H9 (cell line): ENCODE results near the gene TMEM154. TPM values are rescaled to one million over a fixed set of nuclear protein-coding genes. Genes with fewer than 3 reads are reported as not detected.

Experiments used
- DNase-seq: peaks from one replicate; pipeline ENCODE4 v3.0.0-alpha.2; 2017
- H2AFZ ChIP-seq: one replicate; pipeline ENCODE4 v1.6.1; 2013; ENCODE audit warnings: mild to moderate bottlenecking, low read length, control low read depth, moderate library complexity
- H2AK5ac ChIP-seq: 2 replicates; pipeline ENCODE4 v1.6.1; 2013; ENCODE audit warnings: low read length, control low read depth, mixed read lengths; ENCODE audit not compliant: insufficient read length
- H2BK120ac ChIP-seq: one replicate; pipeline ENCODE4 v1.6.1; 2013; ENCODE audit warnings: low read depth, mild to moderate bottlenecking, low read length, control low read depth, inconsistent platforms; ENCODE audit not compliant: poor library complexity, severe bottlenecking
- H2BK12ac ChIP-seq: 2 replicates; pipeline ENCODE4 v1.6.1; 2013; ENCODE audit warnings: low read length, control low read depth, mixed read lengths, low read depth; ENCODE audit not compliant: insufficient read length
- H2BK15ac ChIP-seq: 2 replicates; pipeline ENCODE4 v1.6.1; 2013; ENCODE audit warnings: low read depth, low read length, control low read depth
- H2BK20ac ChIP-seq: one replicate; pipeline ENCODE4 v1.6.1; 2013; ENCODE audit warnings: low read depth, mild to moderate bottlenecking, low read length, control low read depth, inconsistent platforms; ENCODE audit not compliant: poor library complexity, severe bottlenecking
- H2BK5ac ChIP-seq: 2 replicates; pipeline ENCODE4 v1.6.1; 2013; ENCODE audit warnings: low read length, control low read depth, mixed read lengths; ENCODE audit not compliant: insufficient read length
- H3K14ac ChIP-seq: 2 replicates; pipeline ENCODE4 v1.6.1; 2013; ENCODE audit warnings: low read length, control low read depth; ENCODE audit not compliant: insufficient read depth
- H3K18ac ChIP-seq: 2 replicates; pipeline ENCODE4 v1.6.1; 2013; ENCODE audit warnings: low read depth, mild to moderate bottlenecking, mixed read lengths, low read length, control low read depth; ENCODE audit not compliant: insufficient read length
- H3K23ac ChIP-seq: 2 replicates; pipeline ENCODE4 v1.6.1; 2013; ENCODE audit warnings: low read length, control low read depth, mixed read lengths, low read depth; ENCODE audit not compliant: insufficient read length
- H3K23me2 ChIP-seq: 2 replicates; pipeline ENCODE4 v1.6.1; 2013; ENCODE audit warnings: low read depth, mild to moderate bottlenecking, mixed read lengths, low read length, control low read depth; ENCODE audit not compliant: insufficient read length, poor library complexity, severe bottlenecking
- H3K27ac ChIP-seq: 2 replicates; pipeline ENCODE4 v1.5.1; 2013; ENCODE audit warnings: low read length, control low read depth, mixed read lengths, low read depth; ENCODE audit not compliant: insufficient read length
- H3K27me3 ChIP-seq: 2 replicates; pipeline ENCODE4 v1.6.1; 2013; ENCODE audit warnings: low read length, control low read depth, inconsistent platforms; ENCODE audit not compliant: insufficient read depth
- H3K4ac ChIP-seq: 2 replicates; pipeline ENCODE4 v1.6.1; 2013; ENCODE audit warnings: low read depth, mild to moderate bottlenecking, control low read depth, inconsistent platforms, low read length, moderate library complexity
- H3K4me1 ChIP-seq: 2 replicates; pipeline ENCODE4 v1.6.1; 2013; ENCODE audit warnings: low read length, control low read depth, inconsistent platforms; ENCODE audit not compliant: insufficient read depth
- H3K4me2 ChIP-seq: 2 replicates; pipeline ENCODE4 v1.6.1; 2013; ENCODE audit warnings: low read length, control low read depth, mixed read lengths; ENCODE audit not compliant: insufficient read length, insufficient read depth
- H3K56ac ChIP-seq: 2 replicates; pipeline ENCODE4 v1.6.1; 2013; ENCODE audit warnings: low read depth, mild to moderate bottlenecking, mixed read lengths, low read length, control low read depth; ENCODE audit not compliant: insufficient read length
- H3K79me1 ChIP-seq: 2 replicates; pipeline ENCODE4 v1.6.1; 2013; ENCODE audit warnings: low read depth, mild to moderate bottlenecking, moderate library complexity, low read length, control low read depth, inconsistent platforms; ENCODE audit not compliant: insufficient read depth, poor library complexity, severe bottlenecking
- H3K79me2 ChIP-seq: 2 replicates; pipeline ENCODE4 v1.6.1; 2013; ENCODE audit warnings: low read length, control low read depth, inconsistent platforms; ENCODE audit not compliant: insufficient read depth
- H3K9ac ChIP-seq: 2 replicates; pipeline ENCODE4 v1.6.1; 2013; ENCODE audit warnings: low read length, control low read depth, mixed read lengths; ENCODE audit not compliant: insufficient read length; ENCODE audit errors: extremely low read depth
- H3K9me3 ChIP-seq: one replicate; pipeline ENCODE4 v1.6.1; 2013; ENCODE audit warnings: low read depth, low read length, inconsistent platforms; ENCODE audit not compliant: control insufficient read depth
- H3T11ph ChIP-seq: one replicate; pipeline ENCODE4 v1.6.1; 2013; ENCODE audit warnings: mild to moderate bottlenecking, low read length, control low read depth, inconsistent platforms
- H4K20me1 ChIP-seq: one replicate; pipeline ENCODE4 v1.6.1; 2013; ENCODE audit not compliant: control insufficient read depth, insufficient read length, insufficient read depth
- H4K5ac ChIP-seq: 2 replicates; pipeline ENCODE4 v1.6.1; 2013; ENCODE audit warnings: low read depth, mild to moderate bottlenecking, mixed read lengths, low read length, control low read depth; ENCODE audit not compliant: insufficient read length
- H4K8ac ChIP-seq: replicated peaks from 2 replicates; pipeline ENCODE4 v1.6.1; 2013; ENCODE audit warnings: low read length, control low read depth, mixed read lengths, low read depth; ENCODE audit not compliant: insufficient read length
- H4K91ac ChIP-seq: 2 replicates; pipeline ENCODE4 v1.6.1; 2013; ENCODE audit warnings: low read depth, mild to moderate bottlenecking, moderate library complexity, mixed read lengths, low read length, control low read depth; ENCODE audit not compliant: insufficient read length
- H3K27ac Mint-ChIP-seq, 3 experiments: 2 replicates in 2 of 3; 3 replicates in 1 of 3; pipeline ENCODE4 v1.8.0; 2020 to 2021; ENCODE audit warnings: mixed read lengths in 3 of 3, mild to moderate bottlenecking in 1 of 3, moderate library complexity in 1 of 3
- H3K27me3 Mint-ChIP-seq: 2 replicates; pipeline ENCODE4 v1.8.0; 2021; ENCODE audit warnings: low read depth, mild to moderate bottlenecking, moderate library complexity, mixed read lengths
- H3K36me3 Mint-ChIP-seq, 3 experiments: 2 replicates in 2 of 3; 3 replicates in 1 of 3; pipeline ENCODE4 v1.8.0; 2020 to 2021; ENCODE audit warnings: low read depth in 3 of 3, mixed read lengths in 3 of 3; ENCODE audit not compliant: insufficient read depth in 1 of 3
- H3K4me1 Mint-ChIP-seq, 2 experiments: 2 replicates each; pipeline ENCODE4 v1.8.0; 2020; ENCODE audit warnings: mixed read lengths in 2 of 2
- H3K4me3 Mint-ChIP-seq, 2 experiments: 2 replicates in 1 of 2; 3 replicates in 1 of 2; pipeline ENCODE4 v1.8.0; 2020 to 2021; ENCODE audit warnings: mild to moderate bottlenecking in 2 of 2, mixed read lengths in 2 of 2, moderate library complexity in 1 of 2
- H3K9me3 Mint-ChIP-seq, 2 experiments: 2 replicates in 1 of 2; 3 replicates in 1 of 2; pipeline ENCODE4 v1.8.0; 2020; ENCODE audit warnings: mild to moderate bottlenecking in 2 of 2, mixed read lengths in 2 of 2, moderate library complexity in 1 of 2
- WGBS: extraction: QIAGEN DNeasy Blood & Tissue Kit; methylation state at CpG from one replicate; pipeline ENCODE4 v1.1.7; 2013; ENCODE audit warnings: missing lambda C conversion rate, low lambda C conversion rate, mixed read lengths; ENCODE audit not compliant: insufficient read length; ENCODE audit errors: extremely low coverage; 5-methylcytosine and 5-hydroxymethylcytosine counted together
- total RNA-seq: library from RNA; stranded (reverse); gene quantifications from 2 replicates; pipeline ENCODE4 v1.2.1, GENCODE V29; 2021
- TF ChIP-seq, protein P1 (sequence below): fragments of 200-600 bp; sonication (generic); conservative IDR thresholded peaks from 3 replicates; pipeline ENCODE4 v1.8.0; 2021; ENCODE audit warnings: antibody characterized with exemption, mild to moderate bottlenecking

TMEM154 gene
- total RNA-seq, 1 experiment from 2014 or later: 1.7 TPM

DNA sequence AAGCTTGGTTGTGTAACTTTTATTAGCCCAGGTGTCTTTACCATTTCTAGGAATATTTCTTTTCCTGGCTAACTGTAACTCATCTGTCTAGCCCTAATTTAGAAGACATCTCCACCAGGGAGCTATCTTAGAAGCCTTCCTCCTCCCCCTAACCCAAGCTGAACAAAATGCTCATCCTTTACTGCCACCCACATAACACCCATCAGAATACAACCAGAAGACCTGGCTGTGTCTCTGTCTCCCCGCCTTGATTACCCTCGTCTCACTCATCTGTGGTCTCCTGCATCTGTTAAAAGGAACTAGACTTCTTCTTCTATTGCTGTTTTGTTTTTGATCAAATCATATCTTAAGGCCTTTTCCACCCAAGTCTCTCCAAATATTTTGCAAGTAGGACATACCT, 4.8 kb upstream of the TMEM154 start:
- no peak overlapping the region for H2BK120ac ChIP-seq
- Mint-ChIP-seq H3K27ac (no peak overlapping the region), H3K4me3 (no peak overlapping the region), H3K27me3 (peaks cover 17% of the 10 kb centered on the region), H3K9me3 (no peaks in the 10 kb centered on the region), H3K36me3 (no peaks in the 10 kb centered on the region), H3K4me1 (peaks cover 21 to 23% of the 10 kb centered on the region in 2 experiments)
- H3K14ac ChIP-seq: no peak overlapping the region
- no peak overlapping the region for H3K23ac ChIP-seq
- H4K5ac ChIP-seq: no peak overlapping the region
- H4K20me1 ChIP-seq: no peaks in the 10 kb centered on the region
- H3K4ac ChIP-seq: no peak overlapping the region
- no peak overlapping the region for H4K91ac ChIP-seq
- H3K27me3 ChIP-seq: no peaks in the 10 kb centered on the region
- no peak overlapping the region for H3K18ac ChIP-seq
- no peak overlapping the region for H3K56ac ChIP-seq
- no CpG with 5 or more reads among the region's 2 CpGs for WGBS
- H3T11ph ChIP-seq: no peak overlapping the region
- H3K9ac ChIP-seq: no peak overlapping the region
- H2AK5ac ChIP-seq: no peak overlapping the region
- H2BK15ac ChIP-seq: no peak overlapping the region
- H3K27ac ChIP-seq: no peak overlapping the region
- H3K4me1 ChIP-seq: peaks cover 1% of the 10 kb centered on the region; the same call in 1 of the 2 replicates
- H2BK20ac ChIP-seq: no peak overlapping the region
- H2AFZ ChIP-seq: no peak overlapping the region
- H3K79me1 ChIP-seq: no peaks in the 10 kb centered on the region
- no peak overlapping the region for H2BK12ac ChIP-seq
- no peak overlapping the region for H2BK5ac ChIP-seq
- no peak for DNase-seq
- no peak overlapping the region for H4K8ac ChIP-seq
- TF ChIP-seq, protein P1, sequence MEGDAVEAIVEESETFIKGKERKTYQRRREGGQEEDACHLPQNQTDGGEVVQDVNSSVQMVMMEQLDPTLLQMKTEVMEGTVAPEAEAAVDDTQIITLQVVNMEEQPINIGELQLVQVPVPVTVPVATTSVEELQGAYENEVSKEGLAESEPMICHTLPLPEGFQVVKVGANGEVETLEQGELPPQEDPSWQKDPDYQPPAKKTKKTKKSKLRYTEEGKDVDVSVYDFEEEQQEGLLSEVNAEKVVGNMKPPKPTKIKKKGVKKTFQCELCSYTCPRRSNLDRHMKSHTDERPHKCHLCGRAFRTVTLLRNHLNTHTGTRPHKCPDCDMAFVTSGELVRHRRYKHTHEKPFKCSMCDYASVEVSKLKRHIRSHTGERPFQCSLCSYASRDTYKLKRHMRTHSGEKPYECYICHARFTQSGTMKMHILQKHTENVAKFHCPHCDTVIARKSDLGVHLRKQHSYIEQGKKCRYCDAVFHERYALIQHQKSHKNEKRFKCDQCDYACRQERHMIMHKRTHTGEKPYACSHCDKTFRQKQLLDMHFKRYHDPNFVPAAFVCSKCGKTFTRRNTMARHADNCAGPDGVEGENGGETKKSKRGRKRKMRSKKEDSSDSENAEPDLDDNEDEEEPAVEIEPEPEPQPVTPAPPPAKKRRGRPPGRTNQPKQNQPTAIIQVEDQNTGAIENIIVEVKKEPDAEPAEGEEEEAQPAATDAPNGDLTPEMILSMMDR: no peak
- H3K23me2 ChIP-seq: peaks cover 4% of the 10 kb centered on the region
- H3K9me3 ChIP-seq: no peaks in the 10 kb centered on the region
- no peaks in the 10 kb centered on the region for H3K79me2 ChIP-seq
- H3K4me2 ChIP-seq: no peak overlapping the region
